DOHH2 (cell line): ENCODE measurements around the gene LGALS3BP.
"Not testable (repeated sequence)": the region's sequence is repeated elsewhere in the genome, so short reads cannot be mapped to it uniquely, and the experiment has no call there.

Experiments
- H3F3A ChIP-seq: fragments of 200-600 bp; sonication (generic), shearing (Covaris generic); 2 replicates; pipeline ENCODE4 v1.6.0; 2016; ENCODE audit warnings: antibody characterized with exemption, mild to moderate bottlenecking; ENCODE audit not compliant: control insufficient read depth, insufficient read depth
- H3K27ac ChIP-seq: fragments of 200-600 bp; sonication (generic); 2 replicates; pipeline ENCODE4 v1.5.1; 2014; ENCODE audit warnings: low read depth, mild to moderate bottlenecking, low read length, moderate library complexity
- H3K27me3 ChIP-seq: fragments of 200-600 bp; sonication (generic); 2 replicates; pipeline ENCODE4 v1.6.1; 2014; ENCODE audit warnings: mild to moderate bottlenecking, low read length, mixed read lengths; ENCODE audit not compliant: control insufficient read depth
- H3K36me3 ChIP-seq: fragments of 200-600 bp; sonication (generic); 2 replicates; pipeline ENCODE4 v1.6.1; 2014; ENCODE audit warnings: mild to moderate bottlenecking, low read length, moderate library complexity, mixed read lengths; ENCODE audit not compliant: control insufficient read depth
- H3K4me1 ChIP-seq: fragments of 200-600 bp; sonication (generic); 2 replicates; pipeline ENCODE4 v1.6.1; 2014; ENCODE audit warnings: mild to moderate bottlenecking, low read length, mixed read lengths; ENCODE audit not compliant: control insufficient read depth
- H3K4me2 ChIP-seq: fragments of 200-600 bp; sonication (generic); 2 replicates; pipeline ENCODE4 v1.6.0; 2014; ENCODE audit warnings: mild to moderate bottlenecking, low read length, moderate library complexity
- H3K4me3 ChIP-seq: fragments of 200-600 bp; sonication (generic); 2 replicates; pipeline ENCODE4 v1.5.1; 2014; ENCODE audit warnings: mild to moderate bottlenecking, low read length, mixed read lengths
- H3K79me2 ChIP-seq: fragments of 200-600 bp; sonication (generic); 2 replicates; pipeline ENCODE4 v1.6.1; 2014; ENCODE audit warnings: mild to moderate bottlenecking, low read length, mixed read lengths; ENCODE audit not compliant: control insufficient read depth
- H3K9me2 ChIP-seq: fragments of 200-600 bp; sonication (generic); replicated peaks from 2 replicates; pipeline ENCODE4 v1.6.1; 2014; ENCODE audit warnings: mild to moderate bottlenecking, low read length, mixed read lengths; ENCODE audit not compliant: control insufficient read depth
- H3K9me3 ChIP-seq: fragments of 200-600 bp; sonication (generic); 2 replicates; pipeline ENCODE4 v1.6.1; 2014; ENCODE audit warnings: antibody characterized with exemption, low read length, mixed read lengths; ENCODE audit not compliant: control insufficient read depth, insufficient read depth
- H4K20me1 ChIP-seq: fragments of 200-600 bp; sonication (generic); 2 replicates; pipeline ENCODE4 v1.6.0; 2014; ENCODE audit warnings: low read depth, mild to moderate bottlenecking, antibody characterized with exemption, low read length, moderate library complexity; ENCODE audit not compliant: control insufficient read depth, insufficient read depth
- EZH2phosphoT487 ChIP-seq: fragments of 200-600 bp; sonication (generic); IDR thresholded peaks from 2 replicates; pipeline ENCODE4 v1.6.1; 2017; ENCODE audit warnings: borderline replicate concordance, mild to moderate bottlenecking, antibody characterized with exemption, low read length, moderate library complexity, mixed read lengths
- TF ChIP-seq, protein P1 (sequence below): fragments of 200-600 bp; sonication (generic); IDR thresholded peaks from one replicate; pipeline ENCODE4 v1.5.1; 2014; ENCODE audit warnings: antibody characterized with exemption, mild to moderate bottlenecking, low read depth, low read length; ENCODE audit not compliant: poor library complexity, severe bottlenecking

The LGALS3BP gene

DNA sequence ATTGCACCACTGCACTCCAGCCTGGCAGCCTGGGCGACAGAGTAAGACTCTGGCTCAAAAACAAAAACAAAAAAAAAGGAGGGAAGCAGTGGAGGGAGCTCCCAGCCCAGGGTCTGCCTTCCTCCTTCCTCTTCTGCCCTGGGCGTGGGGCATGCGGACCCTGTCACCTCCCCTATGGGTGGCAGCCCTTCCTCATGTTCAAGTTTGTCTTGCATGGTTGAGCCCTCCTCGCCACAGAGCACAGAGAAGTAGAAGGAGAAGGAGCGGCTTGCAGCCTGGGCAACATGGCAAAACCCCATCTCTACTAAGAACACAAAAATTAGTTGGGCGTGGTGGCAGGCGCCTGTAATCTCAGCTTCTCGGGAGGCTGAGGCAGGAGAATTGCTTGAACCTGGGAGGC lies 33.1 kb downstream of the LGALS3BP start:
- Histone ChIP-seq H3K36me3 (no peaks in the 10 kb centered on the region), H3K9me2 (no peaks in the 10 kb centered on the region), H3K4me3 (no peak overlapping the region), H3F3A (no peaks in the 10 kb centered on the region), H3K79me2 (no peaks in the 10 kb centered on the region), H3K4me2 (no peak overlapping the region), H4K20me1 (no peaks in the 10 kb centered on the region), H3K9me3 (no peaks in the 10 kb centered on the region), H3K27me3 (peaks cover 14% of the 10 kb centered on the region), H3K4me1 (no peaks in the 10 kb centered on the region), H3K27ac (no peak overlapping the region)
- TF ChIP-seq EZH2phosphoT487 = no peak
- TF ChIP-seq, protein P1, sequence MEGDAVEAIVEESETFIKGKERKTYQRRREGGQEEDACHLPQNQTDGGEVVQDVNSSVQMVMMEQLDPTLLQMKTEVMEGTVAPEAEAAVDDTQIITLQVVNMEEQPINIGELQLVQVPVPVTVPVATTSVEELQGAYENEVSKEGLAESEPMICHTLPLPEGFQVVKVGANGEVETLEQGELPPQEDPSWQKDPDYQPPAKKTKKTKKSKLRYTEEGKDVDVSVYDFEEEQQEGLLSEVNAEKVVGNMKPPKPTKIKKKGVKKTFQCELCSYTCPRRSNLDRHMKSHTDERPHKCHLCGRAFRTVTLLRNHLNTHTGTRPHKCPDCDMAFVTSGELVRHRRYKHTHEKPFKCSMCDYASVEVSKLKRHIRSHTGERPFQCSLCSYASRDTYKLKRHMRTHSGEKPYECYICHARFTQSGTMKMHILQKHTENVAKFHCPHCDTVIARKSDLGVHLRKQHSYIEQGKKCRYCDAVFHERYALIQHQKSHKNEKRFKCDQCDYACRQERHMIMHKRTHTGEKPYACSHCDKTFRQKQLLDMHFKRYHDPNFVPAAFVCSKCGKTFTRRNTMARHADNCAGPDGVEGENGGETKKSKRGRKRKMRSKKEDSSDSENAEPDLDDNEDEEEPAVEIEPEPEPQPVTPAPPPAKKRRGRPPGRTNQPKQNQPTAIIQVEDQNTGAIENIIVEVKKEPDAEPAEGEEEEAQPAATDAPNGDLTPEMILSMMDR = no peak

DNA sequence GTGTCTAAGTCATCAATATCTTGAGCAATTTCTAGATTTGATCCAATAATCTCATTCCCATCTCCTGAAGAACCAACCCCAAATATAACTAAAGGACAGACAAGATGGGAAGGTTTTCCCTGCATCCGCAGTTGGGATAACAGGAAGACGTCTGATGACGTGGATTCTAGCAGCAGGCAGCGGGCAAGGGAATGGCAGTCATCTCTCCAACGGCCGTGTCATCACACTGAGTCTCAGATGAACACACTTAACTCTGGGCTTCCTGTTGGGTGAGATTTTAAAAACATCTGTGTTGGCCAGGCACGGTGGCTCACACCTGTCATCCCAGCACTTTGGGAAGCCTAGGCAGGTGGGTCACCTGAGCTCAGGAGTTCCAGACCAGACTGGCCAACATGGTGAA lies 33.6 kb downstream of the LGALS3BP start:
- no peak overlapping the region for H3K4me3 ChIP-seq
- H3F3A ChIP-seq = no peaks in the 10 kb centered on the region
- no peaks in the 10 kb centered on the region for H3K9me3 ChIP-seq
- H3K9me2 ChIP-seq = no peaks in the 10 kb centered on the region
- no peaks in the 10 kb centered on the region for H3K36me3 ChIP-seq
- peaks cover 14% of the 10 kb centered on the region for H3K27me3 ChIP-seq
- H3K79me2 ChIP-seq = no peaks in the 10 kb centered on the region
- H3K27ac ChIP-seq = no peak overlapping the region
- no peaks in the 10 kb centered on the region for H4K20me1 ChIP-seq
- no peaks in the 10 kb centered on the region for H3K4me1 ChIP-seq
- H3K4me2 ChIP-seq = no peak overlapping the region
- no peak for TF ChIP-seq EZH2phosphoT487
- TF ChIP-seq, protein P1 = no peak

DNA sequence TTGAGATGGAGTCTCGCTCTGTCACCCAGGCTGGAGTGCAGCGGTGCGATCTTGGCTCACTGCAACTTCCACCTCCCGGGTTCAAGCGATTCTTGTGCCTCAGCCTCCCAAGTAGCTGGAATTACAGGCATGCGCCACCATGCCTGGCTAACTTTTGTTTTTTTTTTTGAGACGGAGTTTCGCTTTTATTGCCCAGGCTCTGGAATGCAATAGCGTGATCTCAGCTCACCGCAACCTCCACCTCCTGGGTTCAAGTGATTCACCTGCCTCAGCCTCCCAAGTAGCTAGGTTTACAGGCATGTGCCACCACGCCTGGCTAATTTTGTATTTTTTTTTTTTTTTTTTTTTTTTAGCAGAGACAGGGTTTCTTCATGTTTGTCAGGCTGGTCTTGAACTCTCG lies 34.3 kb downstream of the LGALS3BP start:
- not testable (repeated sequence) for H3F3A ChIP-seq, H3K4me1 ChIP-seq, H3K79me2 ChIP-seq, H3K4me3 ChIP-seq, H3K27ac ChIP-seq, H4K20me1 ChIP-seq, H3K9me2 ChIP-seq, H3K36me3 ChIP-seq, H3K9me3 ChIP-seq, H3K4me2 ChIP-seq
- peaks cover 14% of the 10 kb centered on the region for H3K27me3 ChIP-seq

DNA sequence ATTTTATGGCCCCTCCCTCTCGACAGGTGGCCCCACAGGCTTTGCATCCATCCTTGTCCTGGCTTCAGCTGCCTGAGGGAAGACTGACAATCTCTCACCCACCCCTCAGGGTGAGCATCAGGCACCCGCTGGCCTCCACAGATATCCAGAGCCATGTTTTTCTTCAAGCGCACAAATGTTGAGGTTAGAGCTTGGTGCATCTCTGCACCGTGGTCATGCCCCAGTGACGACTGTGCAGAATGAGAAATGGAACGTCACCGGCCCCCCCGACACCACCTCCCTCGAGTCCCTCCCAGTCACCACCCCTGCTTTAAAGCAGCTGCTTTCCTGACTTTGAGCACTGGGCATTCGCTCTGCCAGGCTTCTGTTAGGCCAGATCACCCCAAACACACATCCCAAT lies 34.8 kb downstream of the LGALS3BP start:
- H3K9me2 ChIP-seq = no peaks in the 10 kb centered on the region
- no peaks in the 10 kb centered on the region for H3K79me2 ChIP-seq
- H3K27ac ChIP-seq = no peak overlapping the region
- no peaks in the 10 kb centered on the region for H3K4me1 ChIP-seq
- H3F3A ChIP-seq = no peaks in the 10 kb centered on the region
- TF ChIP-seq, protein P1 = no peak
- no peak for TF ChIP-seq EZH2phosphoT487
- H3K36me3 ChIP-seq = no peaks in the 10 kb centered on the region
- no peaks in the 10 kb centered on the region for H4K20me1 ChIP-seq
- no peak overlapping the region for H3K4me2 ChIP-seq
- no peak overlapping the region for H3K4me3 ChIP-seq
- H3K9me3 ChIP-seq = no peaks in the 10 kb centered on the region
- peaks cover 12% of the 10 kb centered on the region for H3K27me3 ChIP-seq
